CD4-positive, alpha-beta T cell (primary cell): ENCODE measurements around the gene VEZF1. TPM values are rescaled to one million over a fixed set of nuclear protein-coding genes. Genes with fewer than 3 reads are reported as not detected.

ENCODE experiments used
- ATAC-seq: fragments of 200-7000 bp; cut with Tn5 transposase; one replicate; pipeline ENCODE4 v1.10.0; 2022; ENCODE audit warnings: mild to moderate bottlenecking; ENCODE audit not compliant: poor library complexity
- CTCF ChIA-PET: fragments of 350-600 bp; sonication (Branson Sonifier 250); formaldehyde crosslinking; loops from one replicate; lab custom pipeline; 2021; ENCODE audit warnings: antibody characterized with exemption, inconsistent platforms; lab: Charles Lee
- POLR2A ChIA-PET: fragments of 350-600 bp; sonication (Branson Sonifier 250); formaldehyde crosslinking; loops from one replicate; lab custom pipeline; 2021; ENCODE audit warnings: antibody characterized with exemption, inconsistent platforms; lab: Charles Lee
- DNase-seq, 14 experiments: peaks; one replicate each; pipeline ENCODE4 v3.0.0-alpha.2; 2013 to 2020; ENCODE audit warnings: mixed read lengths in 2 of 14
- H3K27ac ChIP-seq, 2 donors: one replicate each; pipeline versions ENCODE4 v1.5.1 to v1.7.0; 2013; ENCODE audit warnings: low read length in 2 of 2, low read depth in 1 of 2, mild to moderate bottlenecking in 1 of 2
- H3K27me3 ChIP-seq, 2 experiments: 1 replicate in 1 of 2; 2 replicates in 1 of 2; pipeline versions ENCODE4 v1.6.1 to v1.7.0; 2013; ENCODE audit warnings: low read length in 2 of 2, control low read depth in 1 of 2, mild to moderate bottlenecking in 1 of 2, moderate library complexity in 1 of 2; ENCODE audit not compliant: insufficient read depth in 2 of 2, control insufficient read depth in 1 of 2
- H3K36me3 ChIP-seq: one replicate; pipeline ENCODE4 v1.6.1; 2013; ENCODE audit warnings: low read length, control low read depth; ENCODE audit not compliant: insufficient read depth
- H3K4me1 ChIP-seq: one replicate; pipeline ENCODE4 v1.6.1; 2013; ENCODE audit warnings: low read length, control low read depth; ENCODE audit not compliant: insufficient read depth
- H3K4me3 ChIP-seq: one replicate; pipeline ENCODE4 v1.5.1; 2013; ENCODE audit warnings: mild to moderate bottlenecking, low read length, moderate library complexity
- H3K9me3 ChIP-seq, 2 experiments: 1 replicate in 1 of 2; 2 replicates in 1 of 2; pipeline versions ENCODE4 v1.6.1 to v1.7.0; 2013; ENCODE audit warnings: low read length in 2 of 2, mild to moderate bottlenecking in 2 of 2, control low read depth in 1 of 2, moderate library complexity in 1 of 2; ENCODE audit not compliant: control insufficient read depth in 1 of 2, insufficient read depth in 1 of 2
- H3K27ac Mint-ChIP-seq: one replicate; pipeline ENCODE4 v1.8.0; 2020; ENCODE audit warnings: mixed read lengths
- H3K27me3 Mint-ChIP-seq: one replicate; pipeline ENCODE4 v1.8.0; 2021; ENCODE audit warnings: mixed read lengths
- H3K36me3 Mint-ChIP-seq: one replicate; pipeline ENCODE4 v1.8.0; 2021; ENCODE audit warnings: low read depth, mixed read lengths
- H3K4me1 Mint-ChIP-seq: one replicate; pipeline ENCODE4 v1.8.0; 2021; ENCODE audit warnings: low read depth, mixed read lengths
- H3K4me3 Mint-ChIP-seq: one replicate; pipeline ENCODE4 v1.8.0; 2020; ENCODE audit warnings: mild to moderate bottlenecking, mixed read lengths
- H3K9me3 Mint-ChIP-seq: one replicate; pipeline ENCODE4 v1.8.0; 2020; ENCODE audit warnings: mixed read lengths
- CTCF ChIP-seq: fragments of 200-600 bp; IDR thresholded peaks from one replicate; pipeline ENCODE4 v1.8.0; 2022; ENCODE audit warnings: antibody characterized with exemption, mild to moderate bottlenecking
- intact Hi-C, 2 experiments: fragments of 100-400 bp; cut with DNase I in 1 of 2; cut with micrococcal nuclease in 1 of 2; formaldehyde crosslinking; loops; one replicate each; pipeline versions ENCODE4 v1.15.1 to v1.9.0; 2023 to 2025; cut with DNase I, micrococcal nuclease
- total RNA-seq, 174 experiments: library from RNA in 2 of 174; stranded (reverse) in 2 of 174; gene quantifications; one replicate each; pipeline ENCODE4 v1.2.3 and lab custom pipeline; 2021 to 2026

VEZF1 gene
- total RNA-seq, 2 experiments from 2014 or later: 41.6 to 41.7 TPM

- Histone ChIP-seq H3K4me1 (no peaks in the 10 kb centered on the region), H3K27me3 (no peaks in the 10 kb centered on the region), H3K27ac (no peak overlapping the region), H3K4me3 (no peak overlapping the region), H3K36me3 (no peaks in the 10 kb centered on the region), H3K9me3 (no peaks in the 10 kb centered on the region)
- intact Hi-C loops: no loop called here
- ATAC-seq (no peak), DNase-seq (no peak)
- Mint-ChIP-seq H3K9me3 (no peaks in the 10 kb centered on the region), H3K27me3 (peaks cover 4% of the 10 kb centered on the region), H3K4me1 (no peaks in the 10 kb centered on the region), H3K36me3 (no peaks in the 10 kb centered on the region), H3K27ac (no peak overlapping the region), H3K4me3 (no peak overlapping the region)
- no peak for TF ChIP-seq CTCF
- CTCF ChIA-PET: no interaction called here
- POLR2A ChIA-PET: interaction anchor here (0.6 kb wide), 1 partner anchor 15 kb away, joined by 3 read pairs; no protein-coding TSS in a partner anchor
Observed at GRCh38 chr17:57965521-57966160, 22.4 kb downstream of the VEZF1 start.

- ChIA-PET CTCF (interaction anchor here (0.7 kb wide), 1 partner anchor 14 kb away, joined by 3 read pairs; no protein-coding TSS in a partner anchor), POLR2A (no interaction called here)
- Histone ChIP-seq H3K9me3 (no peaks in the 10 kb centered on the region), H3K27ac (no peak overlapping the region), H3K4me1 (no peaks in the 10 kb centered on the region), H3K36me3 (no peaks in the 10 kb centered on the region), H3K4me3 (no peak overlapping the region), H3K27me3 (peaks cover 0 to 3% of the 10 kb centered on the region in 2 experiments)
- no peak overlapping the region for H3K27ac Mint-ChIP-seq
- DNase-seq: no peak
- ATAC-seq: no peak
- no peaks in the 10 kb centered on the region for H3K36me3 Mint-ChIP-seq
- H3K4me3 Mint-ChIP-seq: no peak overlapping the region
- TF ChIP-seq CTCF: no peak
- intact Hi-C loops: no loop called here
- no peaks in the 10 kb centered on the region for H3K4me1 Mint-ChIP-seq
- H3K9me3 Mint-ChIP-seq: no peaks in the 10 kb centered on the region
- H3K27me3 Mint-ChIP-seq: peaks cover 13% of the 10 kb centered on the region
Observed at GRCh38 chr17:57963149-57963511, 24.9 kb downstream of the VEZF1 start.

DNA sequence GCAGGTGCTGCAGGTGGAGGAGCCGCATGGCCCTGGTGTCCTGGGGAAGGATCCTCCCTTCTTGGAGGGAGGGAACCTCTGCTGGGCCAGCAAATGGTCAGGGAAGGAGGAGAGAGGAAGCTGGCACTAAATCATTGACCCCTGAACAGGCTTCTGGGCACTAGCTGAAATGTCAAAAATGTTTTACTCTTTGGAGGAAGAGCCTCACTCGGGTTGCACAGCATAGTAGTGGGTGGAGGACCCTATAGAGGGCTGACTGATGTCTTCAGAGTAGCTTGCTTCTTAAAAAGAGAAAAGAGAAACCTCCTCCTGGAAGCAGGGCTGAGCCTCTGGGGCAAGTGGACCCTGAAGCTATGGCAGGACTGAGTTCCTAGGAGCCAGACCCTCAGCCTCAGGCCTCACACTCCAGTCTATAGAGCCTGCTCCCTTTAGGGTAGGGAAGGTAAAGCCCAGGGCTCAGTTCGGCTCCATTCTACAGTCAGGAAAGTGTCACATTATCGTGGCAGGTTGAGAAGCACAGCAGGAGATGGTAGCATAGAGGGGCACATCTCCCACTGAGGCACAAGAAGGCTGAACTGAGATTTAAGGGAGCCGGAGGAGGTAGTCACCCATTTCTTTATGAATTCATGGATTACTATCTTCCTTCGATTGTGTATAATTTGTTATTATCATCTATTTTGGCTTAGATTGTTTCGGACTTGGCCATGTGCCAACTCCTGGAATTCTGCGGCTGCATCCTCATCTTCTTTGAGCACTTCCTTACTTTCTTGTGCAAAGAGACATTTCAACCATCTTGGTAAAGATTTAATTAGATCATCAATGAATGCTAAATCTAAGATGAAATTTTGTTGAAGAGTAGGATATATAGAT is 25.5 kb downstream of the VEZF1 start:
- no peaks in the 10 kb centered on the region for H3K36me3 ChIP-seq
- ChIA-PET CTCF (no interaction called here), POLR2A (no interaction called here)
- H3K4me1 ChIP-seq: no peaks in the 10 kb centered on the region
- no peaks in the 10 kb centered on the region for H3K9me3 ChIP-seq
- ATAC-seq (no peak), DNase-seq (no peak)
- intact Hi-C loops: no loop called here
- TF ChIP-seq CTCF: no peak
- H3K4me3 ChIP-seq: no peak overlapping the region
- peaks cover 0 to 3% of the 10 kb centered on the region in 2 experiments for H3K27me3 ChIP-seq
- no peaks in the 10 kb centered on the region for H3K36me3 Mint-ChIP-seq
- H3K4me3 Mint-ChIP-seq: no peak overlapping the region
- no peak overlapping the region for H3K27ac ChIP-seq
- no peak overlapping the region for H3K27ac Mint-ChIP-seq
- peaks cover 1% of the 10 kb centered on the region for H3K4me1 Mint-ChIP-seq
- H3K27me3 Mint-ChIP-seq: peaks cover 19% of the 10 kb centered on the region
- H3K9me3 Mint-ChIP-seq: no peaks in the 10 kb centered on the region
